Activated CD4-positive, CD25-positive, alpha-beta regulatory T cell treated with anti-CD3 and anti-CD28 coated beads, Interleukin-2, amount 50 U/mL, for 24 hours (primary cell): ENCODE results near the gene ZNF784.
A peak's percentile ranks its signal among the peaks of the same experiment; 100 is the strongest.
"Not testable (repeated sequence)": the region's sequence is repeated elsewhere in the genome, so short reads cannot be mapped to it uniquely, and the experiment has no call there.

Experiments used
- ATAC-seq, 2 donors: fragments of 150-1000 bp; cut with Tn5 transposase; one replicate each; pipeline ENCODE4 v1.10.0; 2021; ENCODE audit warnings: mild to moderate bottlenecking in 1 of 2, moderate library complexity in 1 of 2

The ZNF784 gene

GRCh38 chr19:55602104-55603001, 22.0 kb downstream of the ZNF784 start:
- no peak for ATAC-seq

- no peak for ATAC-seq
Observed at GRCh38 chr19:55601084-55601483, 23.3 kb downstream of the ZNF784 start.

- ATAC-seq: no peak
Observed at GRCh38 chr19:55600662-55601028, 23.7 kb downstream of the ZNF784 start.

GRCh38 chr19:55599842-55600661, 24.3 kb downstream of the ZNF784 start, which contains the start of gene ZNF524:
TSS of gene ZNF524 (plus strand) at chr19:55600288. CDS start at chr19:55602113, 1,825 bp downstream.
- peak; percentile 60 to 67 for ATAC-seq

- peak; percentile 82 to 83 for ATAC-seq
Observed at GRCh38 chr19:55599468-55599841, 24.9 kb downstream of the ZNF784 start, which contains the start of gene FIZ1. TSS of gene FIZ1 (minus strand) at chr19:55599517. CDS start at chr19:55597865, 1,652 bp downstream.

- ATAC-seq: peak; percentile 57 to 60
Observed at GRCh38 chr19:55598719-55599467, 25.5 kb downstream of the ZNF784 start.

GRCh38 chr19:55598034-55598433, 26.3 kb downstream of the ZNF784 start:
- no peak for ATAC-seq

GRCh38 chr19:55597501-55597921, 26.9 kb downstream of the ZNF784 start:
- ATAC-seq: no peak

GRCh38 chr19:55596304-55596703, 28.1 kb downstream of the ZNF784 start:
- ATAC-seq: no peak

- no peak for ATAC-seq
Observed at GRCh38 chr19:55594996-55595545, 29.3 kb downstream of the ZNF784 start.

- no peak for ATAC-seq
Observed at GRCh38 chr19:55593096-55593772, 31.1 kb downstream of the ZNF784 start.

GRCh38 chr19:55592391-55593090, 31.8 kb downstream of the ZNF784 start:
- ATAC-seq: no peak

- no peak for ATAC-seq
Observed at GRCh38 chr19:55591555-55591954, 32.8 kb downstream of the ZNF784 start.

GRCh38 chr19:55590617-55591016, 33.7 kb downstream of the ZNF784 start:
- no peak for ATAC-seq

- no peak for ATAC-seq
Observed at GRCh38 chr19:55590109-55590508, 34.3 kb downstream of the ZNF784 start.

GRCh38 chr19:55588738-55589137, 35.6 kb downstream of the ZNF784 start:
- ATAC-seq: no peak

GRCh38 chr19:55586976-55587668, 37.2 kb downstream of the ZNF784 start:
- peak; percentile 98 to 99 for ATAC-seq

- peak; percentile 39 to 44 for ATAC-seq
Observed at GRCh38 chr19:55585658-55586339, 38.6 kb downstream of the ZNF784 start.

- no peak for ATAC-seq
Observed at GRCh38 chr19:55584871-55585270, 39.5 kb downstream of the ZNF784 start.

GRCh38 chr19:55583897-55584296, 40.5 kb downstream of the ZNF784 start:
- not testable (repeated sequence) for ATAC-seq
